Loucy (cell line): ENCODE measurements around the gene PTGES2.

Source experiments
- CTCF ChIP-seq: fragments of 200-600 bp; sonication (generic); conservative IDR thresholded peaks from 2 replicates; pipeline ENCODE4 v1.5.1; 2014; ENCODE audit warnings: mild to moderate bottlenecking, antibody characterized with exemption, low read length
- EZH2phosphoT487 ChIP-seq: fragments of 200-600 bp; IDR thresholded peaks from 2 replicates; pipeline ENCODE4 v1.6.1; 2018; ENCODE audit warnings: antibody characterized with exemption, mild to moderate bottlenecking, moderate library complexity, borderline replicate concordance

GRCh38 chr9:128155736-128156500 lies 28.4 kb upstream of the PTGES2 start:
- no peak for TF ChIP-seq CTCF
- TF ChIP-seq EZH2phosphoT487, result no peak
